Vagina (tissue), 2 donors: ENCODE results near the gene POLN.

Experiments used
- POLR2A ChIP-seq, 2 donors: fragments of 450-650 bp; IDR thresholded peaks; one replicate each; pipeline ENCODE4 v1.6.1; 2017; ENCODE audit warnings: antibody characterized with exemption in 2 of 2, mild to moderate bottlenecking in 2 of 2, moderate library complexity in 2 of 2
- POLR2AphosphoS5 ChIP-seq, 2 donors: sonication (generic); formaldehyde crosslinking; IDR thresholded peaks; one replicate each; pipeline ENCODE4 v1.9.0; 2017; ENCODE audit warnings: antibody characterized with exemption in 2 of 2, mild to moderate bottlenecking in 2 of 2, low read depth in 1 of 2; ENCODE audit not compliant: insufficient read depth in 1 of 2
- TF ChIP-seq, protein P1 (sequence below), 3 experiments: fragments of 450-650 bp in 2 of 3; fragments of 200-600 bp in 1 of 3; sonication (generic) in 1 of 3; IDR thresholded peaks; one replicate each; pipeline ENCODE4 v1.5.1; 2017 to 2019; ENCODE audit warnings: antibody characterized with exemption in 3 of 3, mild to moderate bottlenecking in 2 of 3, moderate library complexity in 2 of 3

DNA sequence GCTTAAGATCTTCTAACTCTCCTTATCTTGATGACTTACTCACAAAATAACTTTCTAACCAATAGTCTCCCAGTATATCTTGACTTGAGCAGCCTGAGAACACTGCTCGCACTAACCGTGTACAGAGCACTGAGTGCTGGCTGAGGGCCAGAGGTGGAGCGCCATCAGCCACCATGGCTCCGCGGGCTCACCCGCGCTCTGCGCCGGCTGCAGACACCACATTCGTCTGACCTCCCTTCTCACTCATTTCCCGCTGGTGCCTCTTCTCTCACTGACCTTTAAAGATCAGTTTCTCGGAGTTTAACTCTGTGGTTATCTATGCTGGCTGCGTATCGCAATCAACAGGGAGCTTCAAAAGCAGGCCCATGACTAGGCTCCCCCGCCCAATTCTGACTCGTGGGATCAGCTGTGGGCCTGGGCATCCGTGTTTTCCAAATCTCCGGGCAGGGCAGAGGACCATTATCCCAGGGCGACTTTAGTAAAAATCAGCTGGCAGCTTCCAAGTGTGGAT is 78.6 kb downstream of the POLN start:
- no peak for TF ChIP-seq POLR2AphosphoS5 (IDR thresholded peaks at IDR 0.05; ENCODE audit: insufficient read depth in 1 of 2, low read depth in 1 of 2)
- TF ChIP-seq, protein P1, sequence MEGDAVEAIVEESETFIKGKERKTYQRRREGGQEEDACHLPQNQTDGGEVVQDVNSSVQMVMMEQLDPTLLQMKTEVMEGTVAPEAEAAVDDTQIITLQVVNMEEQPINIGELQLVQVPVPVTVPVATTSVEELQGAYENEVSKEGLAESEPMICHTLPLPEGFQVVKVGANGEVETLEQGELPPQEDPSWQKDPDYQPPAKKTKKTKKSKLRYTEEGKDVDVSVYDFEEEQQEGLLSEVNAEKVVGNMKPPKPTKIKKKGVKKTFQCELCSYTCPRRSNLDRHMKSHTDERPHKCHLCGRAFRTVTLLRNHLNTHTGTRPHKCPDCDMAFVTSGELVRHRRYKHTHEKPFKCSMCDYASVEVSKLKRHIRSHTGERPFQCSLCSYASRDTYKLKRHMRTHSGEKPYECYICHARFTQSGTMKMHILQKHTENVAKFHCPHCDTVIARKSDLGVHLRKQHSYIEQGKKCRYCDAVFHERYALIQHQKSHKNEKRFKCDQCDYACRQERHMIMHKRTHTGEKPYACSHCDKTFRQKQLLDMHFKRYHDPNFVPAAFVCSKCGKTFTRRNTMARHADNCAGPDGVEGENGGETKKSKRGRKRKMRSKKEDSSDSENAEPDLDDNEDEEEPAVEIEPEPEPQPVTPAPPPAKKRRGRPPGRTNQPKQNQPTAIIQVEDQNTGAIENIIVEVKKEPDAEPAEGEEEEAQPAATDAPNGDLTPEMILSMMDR (IDR thresholded peaks at IDR 0.05) = no peak
- no peak for TF ChIP-seq POLR2A (IDR thresholded peaks at IDR 0.05)
